Erythroblast (primary cell): ENCODE results near the gene AP3B1.

ENCODE experiments used
- GATA1 ChIP-seq: IDR thresholded peaks from 2 replicates; pipeline ENCODE4 v1.6.1; 2011; ENCODE audit warnings: low read depth, mild to moderate bottlenecking, control low read depth, low read length, moderate library complexity
- POLR2A ChIP-seq: IDR thresholded peaks from 2 replicates; pipeline ENCODE4 v1.6.1; 2011; ENCODE audit warnings: mild to moderate bottlenecking, low read length

- TF ChIP-seq POLR2A, result no peak
- TF ChIP-seq GATA1, result no peak
These were observed 309.3 kb downstream of the AP3B1 start for GRCh38 chr5:77985247-77985646.
